Gastroesophageal sphincter (tissue), 4 donors: Measurements from ENCODE around the gene MUC6. TPM values are rescaled to one million over a fixed set of nuclear protein-coding genes. Genes with fewer than 3 reads are reported as not detected.

Experiments
- ATAC-seq: fragments of 150-250 bp; one replicate; pipeline ENCODE4 v1.9.1; 2016; ENCODE audit warnings: mild to moderate bottlenecking, moderate library complexity
- H3K27ac ChIP-seq, 4 donors: fragments of 200-600 bp; sonication (generic) in 3 of 4; 1 replicate in 3 of 4; 2 replicates in 1 of 4; pipeline ENCODE4 v1.5.1; 2016 to 2019
- H3K27me3 ChIP-seq: fragments of 200-600 bp; sonication (generic); one replicate; pipeline ENCODE4 v1.5.1; 2019
- H3K36me3 ChIP-seq, 2 donors: fragments of 200-600 bp; sonication (generic); one replicate each; pipeline ENCODE4 v1.5.1; 2019; ENCODE audit warnings: control low read depth in 1 of 2
- H3K4me1 ChIP-seq, 3 donors: fragments of 200-600 bp; sonication (generic); 1 replicate in 2 of 3; 2 replicates in 1 of 3; pipeline ENCODE4 v1.5.1; 2016 to 2019; ENCODE audit warnings: control low read depth in 2 of 3
- H3K4me3 ChIP-seq, 2 donors: fragments of 200-600 bp; sonication (generic); one replicate each; pipeline ENCODE4 v1.5.1; 2019; ENCODE audit warnings: mild to moderate bottlenecking in 1 of 2, moderate library complexity in 1 of 2
- H3K9me3 ChIP-seq, 3 donors: fragments of 200-600 bp; sonication (generic); one replicate each; pipeline ENCODE4 v1.5.1; 2017 to 2019; ENCODE audit warnings: control low read depth in 2 of 3
- CTCF ChIP-seq, 4 experiments: fragments of 200-600 bp in 2 of 4; fragments of 450-650 bp in 2 of 4; sonication (generic) in 1 of 4; IDR thresholded peaks; one replicate each; pipeline ENCODE4 v1.5.1; 2017 to 2019; ENCODE audit warnings: antibody characterized with exemption in 4 of 4, mild to moderate bottlenecking in 2 of 4, moderate library complexity in 2 of 4
- EP300 ChIP-seq: sonication (generic); formaldehyde crosslinking; IDR thresholded peaks from one replicate; pipeline ENCODE4 v1.6.1; 2017; ENCODE audit warnings: antibody characterized with exemption, mild to moderate bottlenecking
- POLR2A ChIP-seq, 2 donors: fragments of 450-650 bp; IDR thresholded peaks; one replicate each; pipeline ENCODE4 v1.6.1; 2017; ENCODE audit warnings: antibody characterized with exemption in 2 of 2, mild to moderate bottlenecking in 2 of 2, moderate library complexity in 1 of 2
- POLR2AphosphoS5 ChIP-seq: sonication (generic); formaldehyde crosslinking; IDR thresholded peaks from one replicate; pipeline ENCODE4 v1.6.1; 2017; ENCODE audit warnings: antibody characterized with exemption
- WGBS, 2 donors: methylation state at CpG; one replicate each; pipeline ENCODE4 v1.1.5; 2018; ENCODE audit warnings: low coverage in 1 of 2; 5-methylcytosine and 5-hydroxymethylcytosine counted together
- total RNA-seq, 4 donors: library from RNA; depleted of rRNA; stranded (reverse); fragments of >200 nt; gene quantifications; one replicate each; pipeline ENCODE4 v1.1.0, GENCODE V29; 2016

MUC6 gene
- total RNA-seq, 4 donors from 2014 or later = 0.77 TPM; not detected in 3

- no peak overlapping the region for H3K4me3 ChIP-seq
- H3K27ac ChIP-seq = no peak overlapping the region
- H3K4me1 ChIP-seq = no peaks in the 10 kb centered on the region
- H3K27me3 ChIP-seq = no peaks in the 10 kb centered on the region
- no peak for ATAC-seq
- H3K9me3 ChIP-seq = no peaks in the 10 kb centered on the region
- TF ChIP-seq POLR2AphosphoS5 (no peak), CTCF (IDR thresholded peaks at IDR 0.05) (no peak), POLR2A (IDR thresholded peaks at IDR 0.05) (no peak), EP300 (no peak)
- WGBS, 2 donors = 98% methylated on average over 8 of the region's 12 CpGs; no CpG with 5 or more reads in 1 of the 2 donors
- H3K36me3 ChIP-seq = peaks cover 0 to 58% of the 10 kb centered on the region in 2 donors
These were observed 22.9 kb downstream of the MUC6 start for GRCh38 chr11:1013631-1013935.

GRCh38 chr11:1012740-1013630, 23.5 kb downstream of the MUC6 start:
- Histone ChIP-seq H3K9me3 (no peaks in the 10 kb centered on the region), H3K4me3 (no peak overlapping the region), H3K4me1 (no peaks in the 10 kb centered on the region), H3K27me3 (no peaks in the 10 kb centered on the region), H3K27ac (no peak overlapping the region), H3K36me3 (peaks cover 0 to 64% of the 10 kb centered on the region in 2 donors)
- ATAC-seq = no peak
- no peak for TF ChIP-seq POLR2A (IDR thresholded peaks at IDR 0.05)
- no peak for TF ChIP-seq CTCF (IDR thresholded peaks at IDR 0.05)
- no peak for TF ChIP-seq POLR2AphosphoS5
- TF ChIP-seq EP300 = no peak
- 86% methylated on average over 4 of the region's 28 CpGs; no CpG with 5 or more reads in 1 of the 2 donors for WGBS, 2 donors

- Histone ChIP-seq H3K4me3 (no peak overlapping the region), H3K9me3 (no peaks in the 10 kb centered on the region), H3K36me3 (peaks cover 0 to 71% of the 10 kb centered on the region in 2 donors), H3K27me3 (no peaks in the 10 kb centered on the region), H3K4me1 (no peaks in the 10 kb centered on the region), H3K27ac (no peak overlapping the region)
- WGBS, 2 donors = 75% methylated on average over 5 of the region's 17 CpGs; no CpG with 5 or more reads in 1 of the 2 donors
- no peak for ATAC-seq
- TF ChIP-seq EP300 = no peak
- TF ChIP-seq POLR2AphosphoS5 = no peak
- TF ChIP-seq CTCF (IDR thresholded peaks at IDR 0.05) = no peak
- no peak for TF ChIP-seq POLR2A (IDR thresholded peaks at IDR 0.05)
These were observed 24.2 kb downstream of the MUC6 start for GRCh38 chr11:1012291-1012690.

- TF ChIP-seq EP300 (no peak), CTCF (IDR thresholded peaks at IDR 0.05) (no peak), POLR2A (IDR thresholded peaks at IDR 0.05) (no peak), POLR2AphosphoS5 (no peak)
- Histone ChIP-seq H3K9me3 (no peaks in the 10 kb centered on the region), H3K27ac (no peak overlapping the region), H3K4me1 (no peaks in the 10 kb centered on the region), H3K4me3 (no peak overlapping the region), H3K36me3 (peaks cover 0 to 79% of the 10 kb centered on the region in 2 donors), H3K27me3 (no peaks in the 10 kb centered on the region)
- 100% methylated on average over 1 of the region's 17 CpGs; no CpG with 5 or more reads in 1 of the 2 donors for WGBS, 2 donors
- ATAC-seq = no peak
These were observed 25.2 kb downstream of the MUC6 start for GRCh38 chr11:1011320-1011698.
